H1 (cell line): ENCODE measurements around the gene ECE2. TPM values are rescaled to one million over a fixed set of nuclear protein-coding genes. Genes with fewer than 3 reads are reported as not detected.

Experiments
- EP300 ChIP-seq, 2 experiments: IDR thresholded peaks; 1 replicate in 1 of 2; 2 replicates in 1 of 2; pipeline ENCODE4 v1.6.1; 2011 to 2012; ENCODE audit warnings: low read depth in 2 of 2, low read length in 2 of 2, mild to moderate bottlenecking in 2 of 2, borderline replicate concordance in 1 of 2, inconsistent platforms in 1 of 2, moderate library complexity in 1 of 2
- polyA plus RNA-seq, 7 experiments: library from polyadenylated mRNA; depleted of rRNA in 3 of 7; stranded (reverse) in 5 of 7; unstranded in 2 of 7; fragments of >200 nt in 5 of 7; fragments of 200-250 nt in 2 of 7; gene quantifications; 1 replicate in 5 of 7; 2 replicates in 1 of 7; 4 replicates in 1 of 7; pipeline versions ENCODE4 v1.2.1 to v1.2.3, GENCODE V29; 2011 to 2013; ENCODE audit warnings: missing spikeins in 2 of 7, mixed read lengths in 2 of 7
- total RNA-seq: library from RNA; stranded (reverse); fragmentation: NEBNext Ultra II Directional; extraction: Animal tissue kit (Norgen Biotek cat#: 25700); gene quantifications from 2 replicates; pipeline ENCODE4 v1.2.1, GENCODE V29; 2021

The ECE2 gene
- total and polyA plus RNA-seq, 2 of the 8 experiments (the other 6 are each of a cell fraction or from before 2014, with no cell fraction given), result 0.44 to 0.86 TPM

DNA sequence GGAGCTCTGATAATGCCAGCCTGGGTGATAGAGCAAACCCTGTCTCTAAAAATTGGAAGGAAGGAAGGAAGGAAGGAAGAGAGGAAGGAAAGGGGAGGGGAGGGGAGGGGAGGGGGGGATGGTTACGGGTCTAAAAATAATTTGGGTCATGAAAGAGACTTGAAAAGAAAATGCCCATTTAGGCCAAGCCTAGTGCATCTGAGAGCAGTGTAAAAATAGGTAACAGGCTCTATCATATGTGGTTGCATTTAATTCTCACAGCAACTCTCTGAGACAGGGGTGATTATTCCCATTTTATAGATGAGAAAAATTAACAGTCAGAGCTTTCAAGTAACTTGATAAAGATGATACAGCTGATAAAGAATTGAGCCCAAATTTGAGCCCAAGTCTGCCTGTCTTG, 3.6 kb upstream of the ECE2 start (continued):
- no peak for TF ChIP-seq EP300 (IDR thresholded peaks at IDR 0.05; ENCODE audit: borderline replicate concordance in 1 of 2, low read depth in 2 of 2, low read length in 2 of 2)
